Astrocyte (in vitro differentiated cells and primary cell): ENCODE measurements around the gene OR8D1.

Experiments used
- CTCF ChIP-seq: IDR thresholded peaks from 2 replicates; pipeline ENCODE4 v1.5.1; 2011; ENCODE audit warnings: low read depth, mild to moderate bottlenecking, inconsistent platforms, low read length, moderate library complexity; ENCODE audit not compliant: insufficient read depth
- EZH2 ChIP-seq: IDR thresholded peaks from 2 replicates; pipeline ENCODE4 v1.6.1; 2012; ENCODE audit warnings: mild to moderate bottlenecking, low read length, inconsistent platforms; ENCODE audit not compliant: insufficient read depth

- no peak for TF ChIP-seq CTCF
- TF ChIP-seq EZH2 = no peak
These were observed 2.1 kb downstream of the OR8D1 start for GRCh38 chr11:124311670-124312069.
